OCI-M2 (cell line): ENCODE measurements around the gene PTPRN2.
"Not testable (repeated sequence)": the region's sequence is repeated elsewhere in the genome, so short reads cannot be mapped to it uniquely, and the experiment has no call there.

Source experiments
- DNase-seq: peaks from one replicate; lab custom pipeline; 2025; ENCODE audit not compliant: unreplicated experiment; lab: John Stamatoyannopoulos, UW

Gene PTPRN2

GRCh38 chr7:157904211-157904865, 683.3 kb downstream of the PTPRN2 start:
- DNase-seq = no peak

DNA sequence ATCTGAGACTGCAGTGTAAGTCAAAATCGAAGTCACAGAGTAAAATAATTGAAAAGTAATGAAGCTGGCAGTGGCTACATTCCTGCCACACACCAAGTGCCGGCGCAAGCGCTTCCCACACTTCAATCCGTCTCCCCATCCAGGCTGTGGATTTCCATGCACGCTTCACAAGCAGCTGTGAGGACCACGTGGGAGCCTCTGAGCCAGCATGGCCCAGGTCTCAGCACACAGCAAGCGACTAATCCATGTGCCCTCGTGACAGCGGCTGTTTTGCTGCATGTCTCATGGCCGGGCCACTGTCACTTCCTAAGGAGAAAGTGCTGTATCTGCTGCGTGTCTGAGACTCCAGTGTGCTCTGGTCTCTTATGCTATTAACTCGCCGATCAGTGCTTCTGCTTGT, 683.9 kb downstream of the PTPRN2 start:
- no peak for DNase-seq

- DNase-seq = no peak
These were observed 684.3 kb downstream of the PTPRN2 start for GRCh38 chr7:157903296-157903695.

DNA sequence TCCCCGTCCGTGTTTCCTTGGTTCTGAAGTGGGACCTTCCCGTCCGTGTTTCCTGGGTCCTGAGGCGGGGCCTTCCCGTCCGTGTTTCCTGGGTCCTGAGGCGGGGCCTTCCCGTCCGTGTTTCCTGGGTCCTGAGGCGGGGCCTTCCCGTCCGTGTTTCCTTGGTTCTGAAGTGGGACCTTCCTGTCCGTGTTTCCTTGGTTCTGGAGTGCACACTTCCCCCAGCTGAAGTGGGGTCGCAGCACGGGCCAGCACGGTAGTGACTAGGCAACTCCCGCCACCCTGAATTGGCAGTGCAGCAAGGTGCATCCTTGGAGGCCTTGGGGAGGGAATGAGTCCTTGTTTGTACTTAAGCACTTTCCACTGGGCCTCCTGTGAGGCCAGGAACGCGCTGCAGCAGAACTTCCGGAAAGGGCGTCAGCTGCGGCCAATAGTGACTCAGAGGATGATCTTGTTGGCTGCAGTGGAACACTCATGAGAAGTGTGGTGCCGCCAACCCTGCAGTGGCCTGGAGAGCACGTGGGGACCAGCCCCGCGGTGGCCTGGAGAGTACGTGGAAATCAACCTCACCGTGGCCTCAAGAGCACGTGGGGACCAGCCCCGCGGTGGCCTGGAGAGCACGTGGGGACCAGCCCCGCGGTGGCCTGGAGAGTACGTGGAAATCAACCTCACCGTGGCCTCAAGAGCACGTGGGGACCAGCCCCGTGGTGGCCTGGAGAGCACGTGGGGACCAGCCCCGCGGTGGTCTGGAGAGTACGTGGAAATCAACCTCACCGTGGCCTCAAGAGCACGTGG, 685.6 kb downstream of the PTPRN2 start:
- DNase-seq = not testable (repeated sequence)

- DNase-seq = no peak
These were observed 686.5 kb downstream of the PTPRN2 start for GRCh38 chr7:157901166-157901565.

- DNase-seq = no peak
These were observed 687.1 kb downstream of the PTPRN2 start for GRCh38 chr7:157900556-157900955.

DNA sequence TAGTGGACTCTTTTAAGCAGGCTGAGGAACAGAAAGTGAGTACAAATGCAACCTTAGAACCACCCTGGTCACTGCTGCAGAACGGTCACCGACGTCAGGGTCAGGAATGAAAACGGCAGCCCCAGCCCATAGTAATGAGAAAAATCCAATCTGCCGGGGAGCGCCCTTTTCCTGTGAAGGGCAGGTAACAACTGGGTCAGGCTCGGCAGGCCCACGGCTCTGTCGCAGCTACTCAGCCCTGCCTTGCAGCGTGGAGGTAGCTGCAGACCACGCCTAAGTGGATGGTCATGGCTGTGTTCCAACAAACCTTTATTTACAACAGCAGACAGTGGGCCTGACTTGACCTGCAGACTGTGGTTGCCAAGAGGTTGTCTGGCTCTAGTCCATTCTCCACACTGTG, 687.6 kb downstream of the PTPRN2 start:
- DNase-seq = no peak

GRCh38 chr7:157898802-157899505, 688.7 kb downstream of the PTPRN2 start:
- no peak for DNase-seq

DNA sequence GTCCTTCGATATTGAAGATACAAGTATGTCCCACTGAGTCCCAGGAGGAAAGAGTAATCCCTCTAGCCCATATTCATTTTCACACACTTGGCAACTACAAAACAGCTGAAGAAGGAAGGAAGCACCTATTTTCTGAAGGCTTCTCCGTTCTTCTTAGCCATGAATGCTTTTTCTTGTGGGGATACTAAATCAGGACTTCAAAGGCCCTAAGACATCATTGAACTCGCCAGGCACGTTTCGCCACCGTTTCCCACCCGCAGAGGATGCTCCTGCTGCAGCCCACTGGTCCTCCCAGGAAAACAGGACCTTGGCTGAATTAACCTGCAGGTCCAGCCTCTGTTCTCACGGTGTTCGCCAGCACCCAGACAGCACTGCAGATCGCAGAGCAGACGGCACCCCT, 689.4 kb downstream of the PTPRN2 start:
- no peak for DNase-seq

DNA sequence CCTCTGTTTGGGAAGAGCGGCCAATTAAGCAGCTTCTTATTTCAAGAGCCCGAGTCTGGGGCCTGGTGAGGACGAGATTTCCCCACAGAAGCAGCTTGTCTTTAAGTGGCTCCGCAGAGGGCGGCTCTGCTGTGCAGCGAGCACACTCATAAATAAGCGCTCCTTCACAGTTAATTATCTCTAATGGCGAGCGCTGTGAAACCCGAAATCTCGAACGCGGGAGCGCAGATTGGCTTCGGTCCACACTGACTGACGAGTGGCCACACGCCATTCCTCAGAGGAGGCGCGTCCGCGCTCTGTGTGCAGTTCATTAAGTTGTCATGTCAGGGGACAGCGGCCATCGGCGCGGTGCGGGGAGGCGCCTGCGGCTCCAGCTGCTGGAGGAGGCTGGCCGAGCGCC, 689.9 kb downstream of the PTPRN2 start:
- DNase-seq = no peak

GRCh38 chr7:157896774-157897555, 690.7 kb downstream of the PTPRN2 start:
- DNase-seq = no peak

DNA sequence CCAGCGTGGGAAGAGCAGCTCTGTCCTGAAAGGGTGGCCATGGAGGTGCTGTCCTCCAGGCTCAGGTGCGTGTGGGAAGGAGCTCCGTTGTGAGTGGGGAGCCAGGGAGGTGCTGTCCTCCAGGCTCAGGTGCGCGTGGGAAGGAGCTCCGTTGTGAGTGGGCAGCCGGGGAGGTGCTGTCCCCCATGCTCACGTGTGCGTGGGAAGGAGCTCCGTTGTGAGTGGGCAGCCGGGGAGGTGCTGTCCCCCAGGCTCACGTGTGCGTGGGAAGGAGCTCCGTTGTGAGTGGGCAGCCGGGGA, 691.3 kb downstream of the PTPRN2 start:
- DNase-seq = not testable (repeated sequence)

- DNase-seq = no peak
These were observed 691.9 kb downstream of the PTPRN2 start for GRCh38 chr7:157895520-157896375.

- not testable (repeated sequence) for DNase-seq
These were observed 692.5 kb downstream of the PTPRN2 start for GRCh38 chr7:157895098-157895497.

DNA sequence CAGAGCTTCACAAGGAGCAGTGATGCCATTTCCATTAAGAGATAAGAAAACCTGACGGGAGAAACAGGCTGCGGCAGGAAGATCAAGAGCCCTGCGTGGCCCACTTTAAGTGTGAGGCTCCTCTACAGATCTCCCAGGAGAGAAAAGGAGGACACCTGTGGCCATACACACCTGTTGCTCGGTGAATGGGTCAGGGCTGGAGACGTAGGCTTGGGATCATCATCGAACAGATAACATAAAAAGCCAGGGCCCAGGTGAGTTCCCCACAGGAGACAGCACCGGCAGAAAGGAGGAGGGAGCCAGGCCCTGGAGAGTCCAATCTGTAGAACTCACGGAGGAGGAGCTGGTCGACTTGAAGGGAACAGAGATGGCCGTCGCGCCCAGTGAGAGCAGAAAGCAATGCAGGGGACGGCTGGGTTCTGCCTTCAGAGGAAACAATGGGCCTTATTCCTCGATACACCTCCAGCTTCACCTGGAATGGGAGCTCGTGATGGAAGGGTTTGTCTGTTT, 694.0 kb downstream of the PTPRN2 start:
- no peak for DNase-seq

GRCh38 chr7:157892751-157893523, 694.7 kb downstream of the PTPRN2 start:
- no peak for DNase-seq

DNA sequence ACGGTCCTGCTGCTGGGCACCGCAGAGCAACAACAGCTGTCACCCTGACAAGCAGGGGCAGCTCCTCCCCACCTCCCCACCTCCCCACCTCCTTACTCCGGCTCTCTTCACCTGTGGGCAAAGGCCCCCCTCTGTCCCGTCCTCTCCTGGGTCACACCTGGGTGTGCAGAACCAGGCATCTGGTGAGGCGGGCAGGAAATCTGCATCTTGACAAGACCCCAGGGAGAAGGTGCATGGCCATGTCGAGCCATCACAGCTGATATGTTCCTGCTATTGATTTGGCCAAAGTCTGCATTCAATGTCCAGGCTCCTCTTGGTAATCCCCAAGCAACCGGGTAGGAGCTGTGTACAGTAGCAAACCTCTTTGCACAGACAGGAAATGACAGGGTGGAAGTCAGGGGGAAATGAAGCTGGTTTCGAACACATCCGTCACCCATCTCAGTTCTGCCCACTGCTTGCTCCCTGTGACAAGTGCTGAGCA, 696.7 kb downstream of the PTPRN2 start:
- DNase-seq = no peak

DNA sequence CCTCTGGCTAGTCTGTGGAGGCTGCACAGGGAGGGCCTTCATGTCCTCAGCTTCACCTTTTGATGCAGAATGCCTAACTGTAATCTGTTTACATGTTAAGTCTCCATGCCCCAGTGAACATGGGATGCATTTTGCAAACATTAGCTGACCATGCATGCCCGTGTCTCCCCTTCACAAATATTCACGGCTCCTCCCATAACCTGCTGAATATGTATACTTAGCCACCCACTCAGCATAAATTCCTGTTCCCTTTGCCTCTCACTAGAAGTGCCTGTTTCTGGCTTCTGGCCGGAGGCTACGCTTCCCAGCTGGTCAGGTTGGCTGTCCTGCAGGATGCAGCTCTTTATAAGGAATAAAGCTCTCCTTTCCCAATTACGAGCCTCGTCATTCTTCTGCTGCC, 698.1 kb downstream of the PTPRN2 start:
- DNase-seq = no peak

- DNase-seq = no peak
These were observed 699.0 kb downstream of the PTPRN2 start for GRCh38 chr7:157888579-157888978.
